AG09309 (cell line): ENCODE measurements around the gene ABLIM1.

Experiments
- DNase-seq: peaks from one replicate; pipeline ENCODE4 v3.0.0-alpha.2; 2010; ENCODE audit warnings: low read depth
- H3K4me3 ChIP-seq: 2 replicates; pipeline ENCODE4 v1.5.1; 2011; ENCODE audit warnings: mild to moderate bottlenecking, low read depth, low read length, moderate library complexity; ENCODE audit not compliant: control insufficient read depth
- CTCF ChIP-seq: IDR thresholded peaks from 2 replicates; pipeline ENCODE4 v1.5.1; 2011; ENCODE audit warnings: mild to moderate bottlenecking, low read depth, low read length, inconsistent platforms; ENCODE audit not compliant: insufficient read depth, control insufficient read depth; ENCODE audit errors: missing control alignments

The ABLIM1 gene

GRCh38 chr10:114668375-114669080, 10.5 kb upstream of the ABLIM1 start:
- H3K4me3 ChIP-seq = no peak overlapping the region
- no peak for TF ChIP-seq CTCF
- DNase-seq = no peak

- no peak for TF ChIP-seq CTCF
- H3K4me3 ChIP-seq = no peak overlapping the region
- no peak for DNase-seq
Observed at GRCh38 chr10:114665873-114666272, 7.8 kb upstream of the ABLIM1 start.

- TF ChIP-seq CTCF = no peak
- DNase-seq = no peak
- H3K4me3 ChIP-seq = no peak overlapping the region
Observed at GRCh38 chr10:114665406-114665805, 7.3 kb upstream of the ABLIM1 start.

GRCh38 chr10:114664127-114664526, 6.1 kb upstream of the ABLIM1 start:
- no peak for TF ChIP-seq CTCF
- H3K4me3 ChIP-seq = no peak overlapping the region
- no peak for DNase-seq

- no peak for TF ChIP-seq CTCF
- no peak overlapping the region for H3K4me3 ChIP-seq
- DNase-seq = no peak
Observed at GRCh38 chr10:114663626-114664025, 5.6 kb upstream of the ABLIM1 start.

GRCh38 chr10:114662646-114663217, 4.7 kb upstream of the ABLIM1 start:
- no peak for DNase-seq
- H3K4me3 ChIP-seq = no peak overlapping the region
- no peak for TF ChIP-seq CTCF
